Uterus (tissue), 2 donors: ENCODE data around the gene TXNRD2.

ENCODE experiments used
- POLR2A ChIP-seq, 2 donors: fragments of 450-650 bp; IDR thresholded peaks; one replicate each; pipeline ENCODE4 v1.6.1; 2016; ENCODE audit warnings: antibody characterized with exemption in 2 of 2, mild to moderate bottlenecking in 1 of 2, moderate library complexity in 1 of 2
- TF ChIP-seq, protein P1 (sequence below), 4 experiments: fragments of 200-600 bp in 2 of 4; fragments of 450-650 bp in 2 of 4; sonication (generic) in 2 of 4; IDR thresholded peaks; one replicate each; pipeline ENCODE4 v1.5.1; 2016 to 2019; ENCODE audit warnings: antibody characterized with exemption in 4 of 4, mild to moderate bottlenecking in 2 of 4, moderate library complexity in 1 of 4

DNA sequence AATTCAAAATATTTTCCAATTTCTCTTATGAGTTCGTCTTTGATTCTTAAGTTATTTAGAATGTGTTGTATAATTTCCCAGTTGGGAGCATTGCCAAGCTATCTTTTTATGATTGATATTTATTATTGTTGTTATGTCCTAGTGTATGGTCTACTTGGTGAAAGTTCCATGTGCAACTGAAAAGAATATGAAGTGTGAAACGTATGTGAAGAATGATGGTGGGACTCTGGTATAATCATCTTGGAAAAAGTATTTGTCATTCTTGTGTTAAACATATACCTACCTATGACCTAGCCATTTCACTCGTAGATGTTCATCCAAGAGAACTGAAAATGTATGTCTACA is 75.0 kb downstream of the TXNRD2 start:
- TF ChIP-seq POLR2A (IDR thresholded peaks at IDR 0.05) = no peak
- TF ChIP-seq, protein P1, sequence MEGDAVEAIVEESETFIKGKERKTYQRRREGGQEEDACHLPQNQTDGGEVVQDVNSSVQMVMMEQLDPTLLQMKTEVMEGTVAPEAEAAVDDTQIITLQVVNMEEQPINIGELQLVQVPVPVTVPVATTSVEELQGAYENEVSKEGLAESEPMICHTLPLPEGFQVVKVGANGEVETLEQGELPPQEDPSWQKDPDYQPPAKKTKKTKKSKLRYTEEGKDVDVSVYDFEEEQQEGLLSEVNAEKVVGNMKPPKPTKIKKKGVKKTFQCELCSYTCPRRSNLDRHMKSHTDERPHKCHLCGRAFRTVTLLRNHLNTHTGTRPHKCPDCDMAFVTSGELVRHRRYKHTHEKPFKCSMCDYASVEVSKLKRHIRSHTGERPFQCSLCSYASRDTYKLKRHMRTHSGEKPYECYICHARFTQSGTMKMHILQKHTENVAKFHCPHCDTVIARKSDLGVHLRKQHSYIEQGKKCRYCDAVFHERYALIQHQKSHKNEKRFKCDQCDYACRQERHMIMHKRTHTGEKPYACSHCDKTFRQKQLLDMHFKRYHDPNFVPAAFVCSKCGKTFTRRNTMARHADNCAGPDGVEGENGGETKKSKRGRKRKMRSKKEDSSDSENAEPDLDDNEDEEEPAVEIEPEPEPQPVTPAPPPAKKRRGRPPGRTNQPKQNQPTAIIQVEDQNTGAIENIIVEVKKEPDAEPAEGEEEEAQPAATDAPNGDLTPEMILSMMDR (IDR thresholded peaks at IDR 0.05) = no peak
